DMS53 treated with DMSO at 0.1 percent for 48 hours (cell line): ENCODE results near the gene SCNN1A.

Source experiments
- DNase-seq: peaks from one replicate; lab custom pipeline; 2025; ENCODE audit not compliant: unreplicated experiment; lab: John Stamatoyannopoulos, UW

SCNN1A gene

GRCh38 chr12:6384499-6385436, 9.4 kb upstream of the SCNN1A start:
- peak; percentile 44 for DNase-seq

GRCh38 chr12:6383572-6384498, 8.5 kb upstream of the SCNN1A start, which contains the start of gene LTBR:
Gene LTBR, plus strand, starts transcription at chr12:6384162. Its CDS starts 197 bp downstream, at chr12:6384359.
- peak; percentile 97 for DNase-seq

- no peak for DNase-seq
These were observed 7.6 kb upstream of the SCNN1A start for GRCh38 chr12:6382982-6383381.

GRCh38 chr12:6382371-6382770, 7.0 kb upstream of the SCNN1A start:
- no peak for DNase-seq

GRCh38 chr12:6380141-6381121, 5.1 kb upstream of the SCNN1A start:
- DNase-seq, result no peak

GRCh38 chr12:6378709-6379472, 3.5 kb upstream of the SCNN1A start:
- no peak for DNase-seq

- peak; percentile 78 for DNase-seq
These were observed 2.3 kb upstream of the SCNN1A start for GRCh38 chr12:6377667-6377994.

- DNase-seq, result no peak
These were observed 1.7 kb upstream of the SCNN1A start for GRCh38 chr12:6376870-6377666.

- DNase-seq, result peak; percentile 59
These were observed 911 bp upstream of the SCNN1A start for GRCh38 chr12:6376079-6376869.

GRCh38 chr12:6374786-6375160, 590 bp downstream of the SCNN1A start:
- DNase-seq, result no peak

GRCh38 chr12:6374028-6374785, 1.2 kb downstream of the SCNN1A start:
- DNase-seq, result peak; percentile 35

- DNase-seq, result peak; percentile 99
These were observed 2.2 kb downstream of the SCNN1A start for GRCh38 chr12:6373022-6373787.

GRCh38 chr12:6372403-6373003, 2.9 kb downstream of the SCNN1A start:
- DNase-seq, result peak; percentile 96

GRCh38 chr12:6370994-6371754, 4.2 kb downstream of the SCNN1A start:
- peak; percentile 99 for DNase-seq

- no peak for DNase-seq
These were observed 4.8 kb downstream of the SCNN1A start for GRCh38 chr12:6370576-6370935.
